GM12864 (cell line): ENCODE results near the gene CFDP1.
"Not testable (repeated sequence)": the region's sequence is repeated elsewhere in the genome, so short reads cannot be mapped to it uniquely, and the experiment has no call there.

ENCODE experiments used
- DNase-seq: peaks from one replicate; pipeline ENCODE4 v3.0.0-alpha.2; 2011; ENCODE audit warnings: low read depth
- H3K4me3 ChIP-seq: 2 replicates; pipeline ENCODE4 v1.5.1; 2011; ENCODE audit warnings: mild to moderate bottlenecking, low read depth, low read length, control low read depth
- CTCF ChIP-seq: IDR thresholded peaks from 2 replicates; pipeline ENCODE4 v1.5.1; 2011; ENCODE audit warnings: low read depth, mild to moderate bottlenecking, moderate library complexity, low read length, control low read depth, inconsistent platforms; ENCODE audit errors: missing control alignments

The CFDP1 gene

GRCh38 chr16:75458029-75458428, 24.7 kb upstream of the CFDP1 start:
- no peak overlapping the region for H3K4me3 ChIP-seq
- no peak for DNase-seq
- TF ChIP-seq CTCF, result no peak

GRCh38 chr16:75457485-75458021, 24.2 kb upstream of the CFDP1 start:
- H3K4me3 ChIP-seq, result no peak overlapping the region
- TF ChIP-seq CTCF, result no peak
- DNase-seq, result no peak

- no peak for DNase-seq
- H3K4me3 ChIP-seq, result no peak overlapping the region
- TF ChIP-seq CTCF, result no peak
Observed at GRCh38 chr16:75456971-75457370, 23.7 kb upstream of the CFDP1 start.

GRCh38 chr16:75456486-75456885, 23.2 kb upstream of the CFDP1 start:
- DNase-seq, H3K4me3 ChIP-seq: not testable (repeated sequence)

GRCh38 chr16:75455677-75456076, 22.4 kb upstream of the CFDP1 start:
- H3K4me3 ChIP-seq, result no peak overlapping the region
- no peak for DNase-seq
- no peak for TF ChIP-seq CTCF

- DNase-seq, result no peak
- no peak for TF ChIP-seq CTCF
- no peak overlapping the region for H3K4me3 ChIP-seq
Observed at GRCh38 chr16:75452464-75453190, 19.3 kb upstream of the CFDP1 start.

- no peak for DNase-seq
- no peak for TF ChIP-seq CTCF
Observed at GRCh38 chr16:75446416-75446815, 13.1 kb upstream of the CFDP1 start.

More at GRCh38 chr16:75446416-75446815, 13.1 kb upstream of the CFDP1 start:
- no peak overlapping the region for H3K4me3 ChIP-seq
